ENCODE measurements around the gene TRAP1.
"Not testable (repeated sequence)": the region's sequence is repeated elsewhere in the genome, so short reads cannot be mapped to it uniquely, and the experiment has no call there.

Gene TRAP1

DNA sequence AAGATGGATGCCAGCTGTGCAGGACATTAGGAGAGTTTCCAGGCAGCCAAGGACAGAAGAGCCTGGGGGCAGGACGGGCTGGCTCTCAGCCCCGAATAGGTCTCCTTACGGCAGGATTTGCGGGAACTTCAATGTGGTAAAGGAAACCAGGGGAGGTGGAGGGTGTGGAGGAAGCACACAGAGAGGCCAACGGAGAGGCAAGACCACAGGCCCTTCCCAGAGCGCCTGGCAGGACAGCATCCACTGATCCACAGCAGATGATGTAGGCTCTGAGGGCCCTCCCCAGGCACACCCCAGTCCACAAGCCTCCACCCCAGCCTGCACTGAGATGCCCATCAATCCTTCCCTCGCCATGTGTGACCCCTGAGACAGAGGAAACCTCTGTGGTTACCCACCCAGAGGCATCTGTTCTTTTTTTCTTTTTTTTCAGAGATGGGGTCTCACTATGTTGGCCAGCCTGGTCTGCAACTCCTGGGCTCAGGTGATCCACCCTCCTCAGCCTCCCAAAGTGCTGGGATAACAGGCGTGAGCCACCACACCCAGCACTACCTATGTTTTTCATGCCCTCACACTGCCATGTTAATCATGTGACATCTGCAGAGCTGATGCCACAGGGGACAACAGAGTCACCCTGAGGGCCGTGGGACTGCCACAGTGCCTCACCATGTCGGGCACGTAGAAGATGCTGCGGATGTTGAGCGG lies 43.5 kb downstream of the TRAP1 start:
- DNase-seq (ENCODE audit: low spot score) = no peak

DNA sequence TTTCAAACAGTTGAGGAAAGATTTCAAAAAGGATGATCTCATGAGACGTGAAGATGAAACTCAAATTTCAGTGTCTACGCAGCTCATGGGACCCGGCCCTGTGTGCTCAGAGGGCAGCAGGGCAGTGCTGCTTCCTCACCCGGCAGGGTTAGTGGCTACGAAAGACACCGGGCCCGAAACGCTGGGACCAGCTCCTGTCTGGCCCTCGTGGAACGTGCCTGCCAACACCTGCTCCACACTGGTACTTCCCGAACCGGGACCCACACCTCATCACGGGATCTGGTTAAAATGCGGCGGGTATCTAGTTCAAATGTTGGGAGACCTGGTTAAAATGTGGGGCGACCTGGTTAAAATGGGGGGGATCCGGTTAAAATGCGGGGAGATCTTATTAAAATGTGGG lies 44.1 kb downstream of the TRAP1 start:
- no peak for DNase-seq (ENCODE audit: low spot score)

DNA sequence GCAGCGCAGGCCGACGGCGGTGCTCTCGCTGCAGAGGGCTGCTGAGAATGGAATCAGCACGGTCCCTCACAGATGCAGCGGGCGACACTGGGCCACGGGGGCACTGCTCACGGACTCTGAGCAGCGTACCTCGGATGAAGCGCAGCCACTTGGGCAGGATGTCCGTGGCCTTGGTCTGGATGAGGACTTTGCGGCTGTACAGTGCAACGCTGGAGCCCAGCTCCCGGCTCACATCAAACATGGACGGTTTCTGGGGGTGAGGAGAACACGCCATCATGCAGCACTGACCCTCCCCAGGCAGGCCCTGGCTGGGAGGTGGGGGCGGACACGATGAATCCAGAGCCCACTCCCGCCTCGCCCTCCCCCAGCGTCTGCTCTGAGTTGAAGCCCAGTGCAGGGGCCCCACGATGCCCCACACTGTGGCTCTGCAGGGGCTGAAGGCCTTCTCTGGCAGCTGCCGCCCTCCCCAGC lies 44.7 kb downstream of the TRAP1 start:
- no peak for DNase-seq (ENCODE audit: low spot score)

GRCh38 chr16:3671424-3671823 lies 45.9 kb downstream of the TRAP1 start:
- no peak for DNase-seq (ENCODE audit: low spot score)

DNA sequence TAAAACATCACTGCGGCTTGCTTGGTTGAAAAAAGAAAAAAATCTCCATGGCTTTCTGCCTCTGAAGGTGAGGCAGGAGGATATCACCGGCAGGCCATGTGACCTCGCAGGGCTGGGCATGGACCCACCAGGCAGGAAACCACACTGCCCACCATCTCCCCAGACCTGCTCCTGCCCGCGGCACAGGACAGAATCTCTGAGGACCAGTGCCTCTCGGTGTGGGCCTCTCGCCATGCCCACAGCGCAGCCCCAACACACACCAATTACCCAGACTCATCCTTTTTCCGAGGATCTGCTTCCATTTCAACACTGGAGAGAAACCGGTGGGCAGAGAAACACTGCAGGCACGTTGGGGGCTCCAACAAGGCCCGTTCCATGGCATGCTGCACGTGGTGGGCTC lies 46.6 kb downstream of the TRAP1 start:
- DNase-seq (ENCODE audit: low spot score) = no peak

- DNase-seq (ENCODE audit: low spot score) = no peak
These were observed 48.2 kb downstream of the TRAP1 start for GRCh38 chr16:3669082-3669481.

GRCh38 chr16:3668626-3669025 lies 48.7 kb downstream of the TRAP1 start:
- DNase-seq (ENCODE audit: low spot score) = no peak

DNA sequence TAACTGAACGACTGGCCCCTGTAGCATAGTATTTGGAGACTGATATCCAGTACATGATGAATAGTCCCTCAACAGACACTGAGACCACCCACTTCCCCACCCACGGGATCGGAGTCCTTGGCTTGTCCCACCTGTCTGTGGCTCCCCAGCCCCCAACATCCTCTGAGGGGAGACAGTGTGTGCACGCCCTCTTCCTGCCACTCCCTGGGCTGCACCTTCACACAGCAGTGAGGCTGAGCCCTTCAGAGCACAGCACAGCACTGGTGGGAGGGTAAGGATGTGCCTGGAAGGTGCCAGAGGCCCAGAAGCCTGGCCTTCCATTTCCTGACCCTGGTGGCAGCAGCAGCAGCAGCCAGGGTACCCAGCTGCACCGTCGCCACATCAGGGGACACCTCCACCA lies 51.8 kb downstream of the TRAP1 start:
- no peak for DNase-seq (ENCODE audit: low spot score)

DNA sequence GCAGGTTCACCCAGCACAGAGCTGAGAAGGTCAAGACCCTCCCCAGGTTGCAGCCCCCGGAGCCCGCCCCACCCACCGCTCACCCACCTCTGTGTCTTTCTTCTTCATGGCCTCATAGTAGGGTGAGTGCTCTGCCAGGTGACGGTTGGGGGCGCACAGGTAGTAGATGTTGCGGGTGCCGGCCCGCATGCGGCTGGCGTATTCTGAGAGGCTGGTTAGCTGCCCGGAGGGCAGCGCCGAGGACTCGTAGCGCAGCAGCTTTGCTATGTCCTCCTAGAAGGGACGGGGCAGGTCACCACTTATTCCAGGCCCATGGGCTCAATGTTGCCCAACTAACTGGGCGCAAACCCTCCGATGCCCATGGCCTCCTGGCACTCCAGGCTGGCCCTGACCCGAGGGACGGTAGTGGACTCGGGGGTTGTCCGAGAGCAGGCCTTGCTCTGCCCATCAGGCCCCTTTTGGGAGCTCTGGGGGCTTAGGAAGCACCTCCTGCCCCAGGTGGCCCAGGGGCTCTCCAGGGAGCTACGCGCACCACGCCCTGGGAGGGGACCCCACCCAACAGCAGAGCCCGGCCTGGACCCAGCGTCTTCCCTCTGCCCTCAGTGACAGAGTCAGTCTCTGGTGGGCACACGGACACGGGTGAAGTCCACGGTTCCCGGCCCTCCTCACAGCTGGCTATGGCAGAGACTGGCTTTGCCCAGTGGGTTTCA lies 53.0 kb downstream of the TRAP1 start:
- DNase-seq (ENCODE audit: low spot score) = no peak

GRCh38 chr16:3662601-3663000 lies 54.7 kb downstream of the TRAP1 start:
- no peak for DNase-seq (ENCODE audit: low spot score)

DNA sequence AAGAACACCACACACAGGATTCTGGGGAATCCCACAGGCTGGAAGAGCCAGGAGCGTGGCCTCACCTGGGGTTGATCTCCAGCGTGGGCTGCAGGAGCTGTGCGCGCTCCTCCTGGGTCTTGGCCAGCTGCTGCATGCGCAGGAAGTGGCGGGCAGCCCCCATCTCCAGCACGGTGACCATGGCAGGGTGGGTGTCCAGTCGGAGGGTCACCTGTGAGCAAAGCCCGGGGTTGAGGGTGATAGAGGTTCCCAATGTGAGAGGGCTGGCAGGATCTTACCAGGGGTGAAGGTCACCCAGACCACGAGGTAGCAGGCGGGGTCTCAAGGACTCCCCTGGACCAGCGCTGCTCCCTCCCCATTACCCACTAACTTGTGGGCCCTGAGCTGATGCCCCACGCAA lies 55.4 kb downstream of the TRAP1 start:
- no peak for DNase-seq (ENCODE audit: low spot score)

GRCh38 chr16:3661311-3661710 lies 56.0 kb downstream of the TRAP1 start:
- DNase-seq (ENCODE audit: low spot score) = no peak

DNA sequence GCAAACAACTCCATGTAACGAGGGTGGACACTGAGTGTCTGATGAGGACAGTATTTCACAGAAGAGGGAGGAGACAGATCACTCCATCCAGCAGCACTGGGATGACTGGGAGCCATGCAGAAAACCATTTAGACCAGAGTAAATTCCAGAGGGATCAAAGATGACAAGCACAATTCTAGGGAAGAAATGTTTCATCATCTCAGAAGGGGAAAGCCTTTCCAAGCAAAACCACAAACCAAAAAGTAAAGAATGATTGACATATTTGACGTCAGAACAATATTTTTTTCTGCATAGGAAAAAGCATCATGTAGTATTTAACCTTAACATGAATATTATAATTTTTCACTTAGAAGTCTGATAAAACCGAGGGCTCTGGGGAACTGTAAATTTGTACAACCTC lies 58.1 kb downstream of the TRAP1 start:
- no peak for DNase-seq (ENCODE audit: low spot score)

GRCh38 chr16:3656491-3657468 lies 60.5 kb downstream of the TRAP1 start:
- no peak for DNase-seq (ENCODE audit: low spot score)

DNA sequence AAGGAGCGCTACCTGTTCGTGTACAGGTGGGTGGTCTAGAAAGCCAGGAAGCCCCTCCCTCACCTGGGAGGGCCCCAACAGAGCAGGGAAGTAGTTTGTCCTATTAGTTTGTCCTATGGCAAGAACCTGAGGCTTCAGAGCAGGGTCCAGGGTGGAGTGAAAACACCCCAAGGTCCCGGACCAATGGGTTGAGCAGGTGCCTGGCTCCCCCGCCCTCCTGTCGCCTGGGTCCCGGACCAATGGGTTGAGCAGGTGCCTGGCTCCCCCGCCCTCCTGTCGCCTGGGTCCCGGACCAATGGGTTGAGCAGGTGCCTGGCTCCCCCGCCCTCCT lies 61.2 kb downstream of the TRAP1 start:
- DNase-seq (ENCODE audit: low spot score) = not testable (repeated sequence)

DNA sequence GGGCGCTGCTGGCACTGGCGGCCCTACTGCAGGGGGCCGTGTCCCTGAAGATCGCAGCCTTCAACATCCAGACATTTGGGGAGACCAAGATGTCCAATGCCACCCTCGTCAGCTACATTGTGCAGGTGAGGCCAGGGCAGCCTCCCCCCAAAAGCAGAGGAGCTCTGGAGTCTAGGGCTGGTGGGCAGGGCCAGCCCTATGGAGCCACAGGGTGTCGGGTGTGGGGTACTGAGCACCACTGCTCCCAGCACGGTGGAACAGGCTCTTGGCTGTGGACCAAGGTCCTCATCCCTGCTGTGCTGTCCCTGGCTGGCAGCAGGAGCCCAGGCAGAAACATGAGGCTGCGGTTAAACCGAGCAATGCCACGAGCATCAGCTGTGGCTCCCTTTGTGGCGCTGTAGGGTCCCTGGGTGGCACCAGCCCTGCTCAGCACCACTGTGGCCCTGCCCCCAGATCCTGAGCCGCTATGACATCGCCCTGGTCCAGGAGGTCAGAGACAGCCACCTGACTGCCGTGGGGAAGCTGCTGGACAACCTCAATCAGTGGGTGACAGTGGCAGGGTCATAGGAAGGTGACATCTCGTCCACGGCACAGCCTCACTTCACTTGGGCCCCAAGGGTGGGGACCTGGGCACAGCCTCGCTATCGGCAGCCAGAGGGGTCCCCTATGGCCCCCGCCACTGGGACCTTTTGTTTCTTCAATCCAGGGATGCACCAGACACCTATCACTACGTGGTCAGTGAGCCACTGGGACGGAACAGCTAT lies 61.7 kb downstream of the TRAP1 start:
- DNase-seq (ENCODE audit: low spot score) = no peak

GRCh38 chr16:3655030-3655395 lies 62.3 kb downstream of the TRAP1 start:
- no peak for DNase-seq (ENCODE audit: low spot score)

DNA sequence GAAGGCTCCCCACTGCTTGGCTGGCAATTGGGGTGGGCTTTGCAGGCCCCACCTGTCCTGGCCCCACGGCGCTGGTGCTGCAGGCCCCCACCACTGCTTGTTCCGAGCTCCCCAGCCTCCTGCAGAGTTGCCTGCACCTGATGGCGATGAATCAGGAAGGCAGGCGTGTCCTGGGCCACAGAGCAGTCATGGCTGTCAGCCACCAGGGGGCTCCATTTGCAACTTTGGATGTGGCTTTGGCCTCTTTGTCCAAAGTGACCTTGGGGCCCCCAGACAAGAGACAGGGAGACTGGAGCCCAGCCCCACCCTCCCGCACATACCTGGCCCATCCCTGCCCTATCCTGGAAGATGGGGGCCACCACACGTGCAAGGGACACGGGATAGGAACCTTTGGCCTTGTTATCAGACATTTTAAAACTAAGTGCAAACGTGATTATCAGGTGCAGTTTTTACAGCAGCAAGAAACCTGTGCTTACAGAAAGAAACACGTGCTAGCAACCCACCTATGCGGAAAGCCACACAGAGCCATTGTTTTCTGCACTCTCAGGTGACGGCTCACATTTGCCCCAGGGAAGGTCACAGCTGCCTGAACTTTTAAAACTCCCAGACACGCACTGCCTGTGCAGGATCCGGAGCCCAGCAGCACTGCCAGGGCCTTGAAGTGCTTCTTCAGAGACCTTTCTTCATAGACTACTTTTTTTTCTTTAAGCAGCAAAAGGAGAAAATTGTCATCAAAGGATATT lies 62.9 kb downstream of the TRAP1 start, which contains the start of gene DNASE1:
TSS of gene DNASE1 (plus strand) at position 443 of the 743 bp plus-strand sequence. CDS start 683 bp downstream, outside the sequence.
- DNase-seq (ENCODE audit: low spot score) = peak; percentile 63

DNA sequence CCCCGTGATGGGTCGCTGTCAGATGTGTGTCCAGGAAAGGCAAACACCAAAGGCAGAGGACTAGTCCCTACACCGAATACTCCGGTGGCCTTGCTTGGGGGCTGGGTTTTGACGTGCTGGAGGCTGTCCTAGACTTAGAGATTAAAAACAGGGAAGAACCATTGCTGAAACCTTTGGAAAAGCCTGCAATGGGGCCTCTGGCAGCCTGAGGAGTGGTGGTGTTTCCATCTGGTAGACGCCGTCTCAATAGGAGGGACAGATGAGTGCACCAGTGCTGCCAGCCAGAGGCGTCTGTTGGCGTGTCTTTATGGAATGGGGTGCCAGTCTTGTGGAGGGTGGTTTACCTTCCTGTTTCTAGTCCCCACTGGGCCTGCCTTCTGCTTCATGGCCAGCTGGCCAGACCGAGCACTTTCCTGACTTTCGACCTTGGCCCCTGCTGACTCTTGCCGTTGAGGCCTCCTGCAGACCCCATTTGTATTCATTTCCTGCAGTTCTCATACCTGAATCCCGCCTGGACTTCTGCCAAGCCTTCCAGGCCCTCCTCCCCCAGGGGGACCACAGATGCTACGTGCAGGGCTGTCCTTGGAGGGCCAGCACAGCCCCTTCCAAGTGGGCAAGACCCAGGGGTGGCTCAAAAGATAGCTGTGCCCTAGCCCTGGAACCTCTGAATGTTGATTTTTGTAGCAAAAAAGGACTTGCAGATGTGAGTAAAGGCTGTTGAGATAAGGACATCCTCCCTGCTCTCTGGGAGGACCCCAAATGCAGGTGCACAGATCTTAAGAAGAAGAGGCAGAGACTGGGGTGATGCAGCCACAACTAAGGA lies 64.7 kb downstream of the TRAP1 start:
- no peak for DNase-seq (ENCODE audit: low spot score)

Measured in SK-N-DZ (cell line).